NCI-H2107 (cell line): ENCODE data around the gene TRABD2A.

Experiments
- DNase-seq: peaks from one replicate; lab custom pipeline; 2025; lab: John Stamatoyannopoulos, UW

The TRABD2A gene

GRCh38 chr2:84817239-84817655 is 63.6 kb downstream of the TRABD2A start:
- no peak for DNase-seq

GRCh38 chr2:84816426-84817026 is 64.4 kb downstream of the TRABD2A start:
- no peak for DNase-seq

- DNase-seq: no peak
These were observed 65.7 kb downstream of the TRABD2A start for GRCh38 chr2:84815146-84815545.

- DNase-seq: no peak
These were observed 68.9 kb downstream of the TRABD2A start for GRCh38 chr2:84811839-84812431.

- no peak for DNase-seq
These were observed 72.6 kb downstream of the TRABD2A start for GRCh38 chr2:84808279-84808678.

DNA sequence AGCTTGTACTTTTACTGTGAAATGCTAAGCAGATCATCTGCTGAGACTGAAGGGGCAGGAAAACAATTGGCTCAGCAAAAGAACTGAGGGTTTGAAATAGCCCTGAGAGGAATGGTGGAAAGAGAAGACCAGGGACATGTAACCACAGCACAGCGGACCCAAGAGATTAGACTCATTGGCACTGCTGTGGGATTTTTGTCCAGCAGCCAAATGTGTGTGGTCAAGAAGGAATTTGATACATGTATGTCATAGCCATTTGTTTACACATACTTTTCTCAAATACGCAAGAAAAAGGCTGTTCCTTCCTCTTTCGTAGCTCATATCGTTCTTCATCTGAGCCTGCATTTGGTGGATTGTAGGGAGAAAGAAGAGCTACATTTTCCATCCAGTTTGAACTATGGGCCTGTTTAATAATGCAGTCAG is 73.8 kb downstream of the TRABD2A start:
- DNase-seq: no peak

DNA sequence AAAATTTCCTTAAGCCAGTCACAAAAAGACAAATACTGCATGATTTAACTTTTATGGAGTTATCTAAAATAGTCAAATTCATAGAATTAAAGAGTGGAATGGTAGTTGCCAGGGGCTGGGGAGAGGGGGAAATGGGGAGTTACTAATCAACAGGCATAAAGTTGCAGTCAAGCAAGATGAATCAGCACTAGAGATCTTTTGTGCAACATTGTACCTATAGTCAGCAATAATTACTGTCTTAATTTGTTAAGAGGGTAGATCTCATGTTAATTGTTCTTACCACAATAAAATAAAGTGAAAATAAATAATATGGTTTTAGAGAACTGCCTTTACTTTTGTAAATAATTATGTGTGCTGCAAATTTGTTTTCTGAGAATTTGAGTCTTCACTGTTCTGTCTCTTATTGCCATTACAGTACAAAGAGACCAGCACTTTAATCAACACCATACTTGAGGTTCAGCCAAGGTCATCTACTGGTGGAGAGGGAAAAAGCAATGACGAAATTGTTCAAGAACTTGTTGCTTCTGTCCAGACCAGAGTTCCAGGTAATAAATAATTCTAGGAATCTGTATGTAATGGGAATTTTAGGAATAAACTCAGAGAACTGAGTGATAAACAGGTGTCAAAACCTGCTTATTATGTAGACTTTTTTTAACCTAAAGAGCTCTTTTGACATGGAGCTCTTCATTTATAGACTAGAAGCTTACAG is 75.5 kb downstream of the TRABD2A start:
- no peak for DNase-seq

DNA sequence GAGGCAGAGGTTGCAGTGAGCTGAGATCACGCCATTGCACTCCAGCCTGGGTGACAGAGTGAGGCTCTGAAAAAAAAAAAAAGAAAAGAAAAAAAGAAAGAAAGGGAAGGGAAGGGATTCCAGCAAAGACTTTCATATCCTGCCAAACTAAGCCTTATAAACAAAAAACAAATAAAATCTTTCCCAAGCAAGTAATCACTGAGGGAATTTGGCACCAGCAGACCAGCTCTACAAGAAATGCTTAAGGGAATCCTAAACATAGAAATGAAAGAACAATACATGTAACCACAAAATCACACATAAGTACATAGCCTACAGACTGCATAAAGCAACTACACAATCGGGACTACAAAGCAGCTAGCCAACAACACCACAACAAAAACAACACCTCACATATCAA is 79.1 kb downstream of the TRABD2A start:
- no peak for DNase-seq

DNA sequence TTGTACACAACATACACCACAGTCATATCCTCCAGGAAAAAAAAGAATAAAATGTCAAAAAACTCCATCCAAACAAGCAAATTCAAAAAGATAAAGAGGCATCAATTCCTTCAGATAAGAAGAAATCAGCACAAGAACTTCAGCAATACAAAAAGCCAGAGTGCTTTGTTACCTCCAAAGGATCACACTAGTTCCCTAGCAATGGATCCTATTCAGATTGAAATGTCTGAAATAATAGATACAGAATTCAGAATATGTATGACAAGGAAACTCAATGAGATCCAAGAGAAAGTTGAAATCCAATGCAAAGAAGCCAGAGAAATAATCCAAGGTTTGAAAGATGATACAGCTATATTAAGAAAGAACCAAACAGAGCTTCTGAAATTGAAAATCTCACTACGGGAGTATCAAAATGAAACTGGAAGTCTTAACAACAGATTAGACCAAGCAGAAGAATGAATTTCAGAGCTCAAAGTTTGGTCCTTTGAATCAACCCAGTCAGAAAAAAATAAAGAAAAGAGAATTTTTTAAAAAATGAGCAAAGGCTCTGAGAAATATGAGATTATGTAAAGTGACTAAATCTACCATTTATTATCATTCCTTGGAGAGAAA is 80.6 kb downstream of the TRABD2A start:
- no peak for DNase-seq

- no peak for DNase-seq
These were observed 81.1 kb downstream of the TRABD2A start for GRCh38 chr2:84799772-84800171.

DNA sequence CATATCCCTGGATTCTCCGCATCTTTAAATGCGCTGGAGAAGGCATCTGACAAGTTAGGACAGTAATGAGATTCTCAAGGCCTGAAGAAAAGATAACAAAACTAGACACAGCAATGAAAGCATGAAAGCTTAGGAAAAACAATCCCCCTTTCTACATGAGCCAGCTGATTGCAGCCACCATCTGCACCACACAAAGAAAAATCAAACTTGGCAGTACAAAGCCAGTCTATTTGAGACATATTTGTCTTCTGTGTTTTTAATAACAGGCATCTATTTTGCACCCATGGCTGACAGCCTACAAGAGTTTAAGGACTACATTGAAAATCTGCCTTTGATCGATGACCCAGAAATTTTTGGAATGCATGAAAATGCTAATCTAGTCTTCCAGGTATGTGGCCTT is 83.6 kb downstream of the TRABD2A start:
- no peak for DNase-seq

- no peak for DNase-seq
These were observed 84.1 kb downstream of the TRABD2A start for GRCh38 chr2:84796798-84797197.

- no peak for DNase-seq
These were observed 87.2 kb downstream of the TRABD2A start for GRCh38 chr2:84793641-84794040.

DNA sequence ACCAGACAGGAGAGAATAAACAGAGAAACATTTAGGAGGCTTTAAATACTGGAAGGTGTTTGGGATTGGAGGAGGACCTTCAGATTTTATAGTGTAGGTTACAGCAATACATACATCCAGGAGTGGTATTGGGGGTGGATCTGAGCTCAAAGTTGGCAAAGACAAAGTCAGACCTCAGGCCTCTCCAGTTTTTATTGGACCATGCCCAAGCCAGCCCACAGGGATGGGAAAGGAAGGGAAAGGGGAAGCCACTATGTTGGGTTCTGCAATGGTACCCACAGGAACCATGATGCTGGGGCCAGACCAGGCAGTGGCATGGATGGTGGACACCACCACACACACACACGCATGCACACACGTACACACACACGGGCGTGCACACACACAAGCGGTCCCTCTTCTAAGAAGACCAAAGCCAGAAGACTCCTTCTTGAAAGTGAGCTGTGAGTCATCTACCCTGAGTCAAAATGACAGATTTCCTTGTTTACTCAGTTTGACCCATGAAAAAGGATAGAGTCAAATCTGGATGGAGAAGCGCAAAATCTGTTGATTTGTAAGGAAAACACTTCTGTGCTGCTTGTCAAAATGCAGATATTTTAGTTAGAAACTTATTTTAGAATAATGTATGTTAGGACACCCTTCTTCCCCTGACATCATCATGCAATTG is 87.9 kb downstream of the TRABD2A start:
- DNase-seq: no peak

DNA sequence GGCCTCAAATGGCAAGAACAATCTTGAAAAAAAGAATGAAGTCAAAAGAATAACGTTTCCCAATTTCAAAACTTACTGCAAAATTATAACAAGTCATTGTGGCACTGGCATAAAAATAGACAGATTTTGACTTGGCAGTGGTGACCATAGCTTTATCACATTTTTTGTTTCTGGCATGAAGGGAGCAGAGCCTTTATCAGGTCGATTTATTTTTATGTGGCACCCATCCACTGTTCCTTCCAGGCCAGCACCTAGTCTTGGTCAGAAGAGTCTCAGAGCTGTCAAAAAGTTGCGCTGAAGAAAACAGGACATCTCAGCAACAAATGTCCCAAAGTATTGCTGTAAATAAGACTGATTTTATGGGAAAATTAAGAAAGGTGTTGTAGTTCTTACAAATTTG is 92.4 kb downstream of the TRABD2A start:
- DNase-seq: no peak

GRCh38 chr2:84788027-84788426 is 92.9 kb downstream of the TRABD2A start:
- DNase-seq: no peak

DNA sequence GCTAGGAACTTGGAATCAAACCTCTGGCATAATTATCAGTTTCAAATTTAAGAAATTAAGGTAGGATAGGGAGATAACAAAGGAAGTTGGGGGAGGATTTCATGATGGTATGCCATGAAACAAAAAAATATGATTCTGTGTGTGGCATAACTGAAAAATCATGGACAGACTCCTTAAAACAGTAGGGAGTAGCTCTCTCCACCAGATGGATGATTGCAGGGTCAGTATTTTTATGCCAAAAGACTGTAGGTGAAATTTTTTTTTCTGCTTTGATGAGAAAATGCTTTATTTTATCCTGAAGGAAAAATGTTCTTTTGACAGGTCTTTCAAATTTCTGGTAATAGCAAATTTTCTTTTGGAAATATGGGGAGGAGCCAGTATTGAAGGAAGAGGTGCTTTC is 94.3 kb downstream of the TRABD2A start:
- no peak for DNase-seq

- DNase-seq: no peak
These were observed 94.9 kb downstream of the TRABD2A start for GRCh38 chr2:84785950-84786349.

DNA sequence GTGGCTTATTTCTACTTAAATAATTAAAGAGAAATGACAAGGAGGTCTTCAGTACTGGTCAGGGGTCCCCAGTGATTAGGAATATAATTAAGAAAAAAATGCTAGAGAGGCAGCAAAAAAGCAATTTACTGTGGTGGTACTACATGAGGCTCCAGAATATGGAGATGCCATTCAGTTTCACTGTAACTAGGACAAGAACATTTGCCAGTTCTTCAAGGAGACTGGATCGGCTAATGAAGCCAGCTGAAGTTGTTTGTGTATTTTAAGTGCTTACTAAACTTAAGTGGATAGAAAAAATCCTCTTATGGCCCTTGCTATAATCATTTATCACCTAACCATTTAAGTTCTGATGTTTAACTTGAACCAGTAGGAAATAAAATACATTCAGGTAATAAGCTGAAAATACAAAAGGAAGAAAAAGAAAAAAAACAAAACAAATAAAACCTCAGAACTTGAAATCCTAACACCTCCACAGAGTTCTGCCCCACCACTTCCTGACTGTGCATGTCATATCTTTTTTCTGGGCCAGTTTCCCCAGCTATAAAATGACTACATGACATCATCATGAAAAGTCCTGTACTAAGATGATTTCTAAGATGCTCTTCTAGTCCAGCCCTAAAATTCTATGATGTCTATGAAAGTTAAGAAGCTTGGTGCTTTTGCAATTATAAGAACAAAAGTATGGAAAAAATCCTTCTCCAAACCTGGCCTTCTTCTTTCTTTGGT is 98.0 kb downstream of the TRABD2A start:
- no peak for DNase-seq

- no peak for DNase-seq
These were observed 98.8 kb downstream of the TRABD2A start for GRCh38 chr2:84781942-84782716.

- no peak for DNase-seq
These were observed 101.1 kb downstream of the TRABD2A start for GRCh38 chr2:84779781-84780180.
